ENCODE data around the gene ORAI1.
A peak's percentile ranks its signal among the peaks of the same experiment; 100 is the strongest.
"Not testable (repeated sequence)": the region's sequence is repeated elsewhere in the genome, so short reads cannot be mapped to it uniquely, and the experiment has no call there.

Gene ORAI1

GRCh38 chr12:121626087-121626852, at the start of gene ORAI1:
ORAI1 (plus strand) TSS chr12:121626530.
- peak; percentile 87 to 90 for DNase-seq (ENCODE audit: low read depth in 2 of 2)

GRCh38 chr12:121576851-121577391, 49.4 kb upstream of the ORAI1 start:
- peak; percentile 94 for DNase-seq (ENCODE audit: low read depth in 2 of 2)

- DNase-seq (ENCODE audit: low read depth in 2 of 2), result no peak
Observed at GRCh38 chr12:121577443-121578180, 48.7 kb upstream of the ORAI1 start.

- DNase-seq (ENCODE audit: low read depth in 2 of 2), result no peak
Observed at GRCh38 chr12:121578230-121579189, 47.8 kb upstream of the ORAI1 start.

- DNase-seq (ENCODE audit: low read depth in 2 of 2), result no peak
Observed at GRCh38 chr12:121579190-121579791, 47.0 kb upstream of the ORAI1 start.

- no peak for DNase-seq (ENCODE audit: low read depth in 2 of 2)
Observed at GRCh38 chr12:121579981-121580868, 46.1 kb upstream of the ORAI1 start.

- no peak for DNase-seq (ENCODE audit: low read depth in 2 of 2)
Observed at GRCh38 chr12:121580959-121581685, 45.2 kb upstream of the ORAI1 start, which contains the start of gene KDM2B. KDM2B (minus strand) TSS chr12:121581023; CDS start chr12:121580911, 112 bp downstream.

GRCh38 chr12:121581686-121582429, 44.5 kb upstream of the ORAI1 start:
- no peak for DNase-seq (ENCODE audit: low read depth in 2 of 2)

- DNase-seq (ENCODE audit: low read depth in 2 of 2), result no peak
Observed at GRCh38 chr12:121582583-121583333, 43.6 kb upstream of the ORAI1 start.

GRCh38 chr12:121583334-121583661, 43.0 kb upstream of the ORAI1 start:
- DNase-seq (ENCODE audit: low read depth in 2 of 2), result not testable (repeated sequence)

GRCh38 chr12:121584885-121585284, 41.4 kb upstream of the ORAI1 start:
- DNase-seq (ENCODE audit: low read depth in 2 of 2), result not testable (repeated sequence)

GRCh38 chr12:121590476-121591143, 35.7 kb upstream of the ORAI1 start:
- no peak for DNase-seq (ENCODE audit: low read depth in 2 of 2)

- DNase-seq (ENCODE audit: low read depth in 2 of 2), result no peak
Observed at GRCh38 chr12:121592320-121592719, 34.0 kb upstream of the ORAI1 start.

- no peak for DNase-seq (ENCODE audit: low read depth in 2 of 2)
Observed at GRCh38 chr12:121595520-121595919, 30.8 kb upstream of the ORAI1 start.

GRCh38 chr12:121596526-121596925, 29.8 kb upstream of the ORAI1 start:
- DNase-seq (ENCODE audit: low read depth in 2 of 2), result no peak

GRCh38 chr12:121600702-121601336, 25.5 kb upstream of the ORAI1 start:
- DNase-seq (ENCODE audit: low read depth in 2 of 2), result no peak

GRCh38 chr12:121602766-121603165, 23.6 kb upstream of the ORAI1 start:
- no peak for DNase-seq (ENCODE audit: low read depth in 2 of 2)
